GM19455 (cell line): Measurements from ENCODE around the gene GABRR3.

Experiments used
- ATAC-seq: cut with Tn5 transposase; IDR thresholded peaks from one replicate; pipeline ENCODE4 v1.9.1; 2021; ENCODE audit not compliant: unreplicated experiment

GABRR3 gene

DNA sequence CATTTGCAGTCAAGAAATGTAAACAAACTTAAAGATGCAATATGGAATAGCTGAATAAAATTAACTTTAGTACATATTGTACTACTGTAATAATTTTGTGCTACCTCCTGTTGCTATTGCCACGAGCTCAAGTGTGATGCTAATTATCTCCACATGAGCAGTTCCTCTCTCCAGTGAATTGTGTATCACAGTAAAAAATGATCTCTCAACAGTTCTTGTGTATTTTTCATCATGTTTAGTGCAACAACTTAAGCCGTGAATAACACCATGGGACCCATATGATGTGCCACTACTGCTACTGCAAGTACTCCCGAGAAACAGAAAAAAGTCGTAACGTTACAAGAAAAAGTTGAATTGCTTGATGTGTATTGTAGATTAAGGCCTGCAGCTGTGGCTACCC, 75.2 kb downstream of the GABRR3 start:
- no peak for ATAC-seq

DNA sequence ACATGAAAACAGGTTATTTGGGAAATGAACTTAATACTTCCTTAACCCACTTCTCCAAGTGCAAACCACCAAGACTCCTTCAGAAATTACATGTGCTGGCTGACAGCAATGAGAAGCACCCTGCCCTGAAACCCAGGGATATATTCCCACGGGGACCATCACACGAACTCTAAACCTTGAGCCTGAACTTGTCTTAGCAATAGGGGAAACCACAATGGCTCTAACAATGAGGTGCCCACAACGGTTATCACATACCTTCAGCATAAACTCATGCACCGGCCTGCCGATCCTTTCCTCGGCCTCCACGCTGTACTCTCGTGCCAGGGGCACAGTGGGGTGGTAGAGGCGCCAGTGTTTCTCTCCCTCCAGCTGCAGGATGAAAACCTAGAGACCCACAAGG, 76.3 kb downstream of the GABRR3 start:
- no peak for ATAC-seq

DNA sequence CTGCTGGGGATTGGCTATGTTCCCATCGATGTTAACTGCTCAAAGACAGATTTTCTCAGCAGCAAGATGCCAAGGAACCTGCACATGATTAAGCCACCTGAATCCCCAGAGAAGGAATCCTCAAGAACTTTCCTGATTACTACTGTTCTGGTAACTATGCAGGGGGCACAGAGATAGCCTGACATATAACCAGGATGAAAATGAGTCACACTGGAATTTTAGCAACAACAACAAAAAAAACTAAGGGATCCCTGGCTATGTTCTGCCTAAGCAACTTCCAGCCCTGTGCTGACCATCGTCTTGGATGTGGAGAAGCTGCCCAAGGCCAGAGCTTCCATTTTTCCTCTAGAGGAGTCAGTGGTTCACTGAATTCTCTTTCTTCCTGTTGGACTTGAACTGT, 76.7 kb downstream of the GABRR3 start:
- no peak for ATAC-seq

DNA sequence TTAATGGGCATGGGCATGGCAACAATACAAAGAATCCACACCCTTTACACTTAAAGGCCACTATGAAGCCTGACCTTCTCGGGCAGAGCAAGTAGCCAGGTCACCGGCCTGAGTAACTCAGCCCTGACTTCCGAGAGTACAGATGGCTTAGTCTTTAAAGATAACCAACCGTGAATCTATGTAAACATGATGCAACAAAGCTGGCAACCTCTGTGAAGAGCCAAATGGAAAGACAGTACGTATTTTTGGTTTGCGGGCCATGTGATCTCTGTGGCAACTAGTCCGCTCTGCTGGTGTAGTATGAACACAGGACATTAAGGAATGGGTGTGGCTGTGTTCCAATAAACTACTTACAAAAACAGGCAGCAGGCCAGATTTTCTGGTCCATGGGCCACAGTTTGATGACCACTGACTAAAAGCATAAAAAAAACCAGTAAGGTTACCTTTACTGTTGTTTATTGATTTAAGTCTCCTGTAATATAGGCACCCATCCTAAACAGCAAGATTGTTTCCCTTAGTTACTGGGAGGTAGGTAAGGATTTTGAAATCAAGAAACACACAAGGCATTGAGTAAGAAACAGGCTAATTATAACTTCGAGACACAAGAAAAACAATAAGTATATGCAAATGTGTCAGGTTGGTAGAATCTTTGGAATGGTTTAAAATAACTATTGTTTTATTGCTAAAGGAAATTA, 77.4 kb downstream of the GABRR3 start:
- ATAC-seq, result no peak

DNA sequence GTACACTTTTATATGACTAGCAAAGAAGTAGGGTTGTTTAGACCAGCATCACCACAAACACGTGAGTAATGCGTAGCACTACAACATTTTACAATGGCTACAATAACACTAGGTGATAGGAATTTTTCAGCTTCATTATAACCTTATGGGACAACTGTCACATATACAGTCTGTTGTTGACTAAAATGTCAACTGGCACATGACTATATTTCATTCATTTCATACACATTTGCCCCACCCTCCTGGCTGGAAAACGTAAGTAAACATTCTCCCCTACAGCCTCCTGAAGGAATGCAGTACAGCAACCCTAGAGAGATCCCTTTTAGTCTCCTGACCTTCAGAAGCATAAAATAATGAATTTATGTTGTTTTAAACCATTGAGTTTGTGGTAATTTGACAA, 79.1 kb downstream of the GABRR3 start:
- no peak for ATAC-seq

DNA sequence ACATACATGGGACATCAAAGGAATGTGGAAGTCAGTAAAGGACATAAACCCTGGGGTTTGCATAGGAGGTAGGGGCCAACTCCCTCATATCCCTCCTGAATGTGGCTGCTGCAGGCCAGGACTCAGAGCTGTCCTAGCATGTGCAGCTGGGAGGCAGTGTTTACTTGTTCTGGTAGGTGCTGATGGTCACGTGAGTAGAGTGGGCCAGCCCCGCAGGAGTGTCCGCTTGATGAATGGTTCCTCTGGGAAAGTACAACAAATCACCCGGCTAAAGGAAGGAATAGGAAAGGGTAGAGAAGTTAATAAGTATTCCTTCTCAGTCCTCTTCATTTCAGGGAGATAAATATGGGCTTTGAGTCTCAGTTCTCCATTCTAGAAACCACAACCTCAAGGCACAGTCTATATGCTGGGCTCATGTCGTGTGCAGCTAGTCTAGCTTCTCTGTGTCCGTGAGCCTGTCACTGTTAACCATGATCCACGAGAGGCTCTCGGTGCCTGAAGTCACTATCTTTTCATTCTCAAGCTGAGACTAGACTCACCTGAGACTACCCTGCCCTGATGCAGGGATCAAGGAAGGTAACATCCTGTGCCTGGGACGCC, 80.8 kb downstream of the GABRR3 start:
- ATAC-seq, result peak; percentile 61

DNA sequence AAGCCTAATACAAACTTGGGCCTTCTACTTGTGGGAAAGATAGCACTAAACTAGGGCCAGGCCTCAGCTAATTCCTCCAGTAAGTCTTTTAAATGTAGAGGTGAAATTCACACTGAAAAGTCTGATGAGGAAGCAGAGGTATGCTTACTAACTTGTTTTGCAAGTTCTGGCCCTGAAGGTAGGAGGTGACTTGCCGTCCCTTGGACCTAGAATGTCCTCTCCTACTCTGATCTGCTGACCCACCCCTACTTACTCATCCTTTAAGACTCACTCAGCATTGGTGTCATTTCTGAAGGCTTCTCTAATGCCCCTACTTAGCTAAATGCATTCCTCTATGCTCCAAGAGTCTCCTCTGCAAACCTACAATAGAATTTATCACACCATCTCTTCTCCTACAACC, 82.2 kb downstream of the GABRR3 start:
- ATAC-seq, result no peak

DNA sequence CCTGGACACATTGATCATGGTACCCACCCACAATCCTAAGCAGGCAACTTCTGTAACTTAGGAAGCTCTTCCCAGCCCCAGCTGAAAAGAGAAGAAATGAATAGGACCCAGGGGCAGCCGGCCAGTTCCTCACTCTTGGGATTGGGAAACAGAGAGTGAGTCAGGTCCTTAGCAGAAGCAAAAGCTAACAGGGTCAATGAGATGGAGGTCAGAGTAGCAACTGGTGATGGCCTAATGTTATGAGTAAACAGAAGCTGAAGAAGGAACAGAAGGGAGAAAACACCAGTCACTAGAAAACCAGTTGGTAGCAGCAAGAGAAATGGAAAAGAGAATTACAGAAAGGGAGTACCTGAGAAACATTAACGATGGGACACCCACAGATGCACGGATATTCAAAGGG, 82.8 kb downstream of the GABRR3 start:
- no peak for ATAC-seq

DNA sequence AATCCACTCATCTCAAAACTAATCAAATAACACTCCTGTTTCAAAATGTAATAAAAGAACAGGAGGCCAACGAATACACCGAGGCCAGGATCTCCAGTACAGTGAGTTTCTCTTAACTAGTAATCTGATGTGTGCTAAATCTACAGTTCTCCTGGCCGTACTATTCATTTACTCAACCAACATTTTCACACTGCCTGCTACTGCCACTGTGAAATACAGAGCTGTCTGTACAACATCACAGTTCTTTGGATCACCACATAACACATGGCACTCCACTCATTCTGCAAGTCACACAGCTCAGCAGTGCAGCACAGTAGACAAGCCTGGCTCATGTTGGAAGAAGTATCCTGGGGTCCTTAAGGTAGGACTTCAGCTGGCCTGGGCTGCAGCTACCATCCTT, 84.8 kb downstream of the GABRR3 start:
- no peak for ATAC-seq

DNA sequence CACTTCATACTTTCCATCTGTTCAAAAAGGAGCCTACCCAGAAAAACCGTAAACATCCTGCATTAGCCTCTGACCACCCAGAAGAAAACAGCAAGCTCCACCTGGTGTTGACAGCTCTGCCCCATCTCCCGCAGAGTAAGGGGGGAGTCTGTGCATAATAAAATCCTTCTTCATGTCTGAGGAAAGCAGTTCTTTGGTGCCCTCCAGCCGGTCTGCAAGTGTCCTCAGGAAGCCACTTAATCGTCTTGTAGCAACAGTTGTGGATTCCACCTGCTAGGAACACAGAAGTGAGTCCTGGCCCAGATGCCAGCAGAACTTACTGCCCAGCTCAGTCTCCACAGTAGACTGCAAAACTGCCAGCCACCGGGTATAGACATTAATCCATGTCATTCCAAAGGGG, 85.4 kb downstream of the GABRR3 start:
- ATAC-seq, result no peak

DNA sequence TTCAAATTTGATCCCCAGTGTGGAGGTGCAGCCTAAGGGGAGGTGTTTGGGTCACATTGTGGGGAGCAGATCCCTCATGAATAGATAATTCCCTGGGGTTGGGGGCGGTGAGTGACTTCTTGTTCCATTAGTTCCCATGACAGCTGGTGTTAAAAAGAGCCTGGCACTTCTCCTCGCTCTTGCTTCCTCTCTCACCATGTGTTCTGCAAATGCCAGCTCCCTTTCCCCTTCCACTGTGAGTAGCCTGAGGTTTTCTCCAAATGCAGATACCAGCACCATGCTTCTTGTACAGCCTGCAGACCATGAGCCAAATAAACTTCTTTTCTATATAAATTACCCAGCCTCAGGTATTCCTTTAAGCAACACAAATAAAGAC, 86.0 kb downstream of the GABRR3 start:
- ATAC-seq, result no peak

DNA sequence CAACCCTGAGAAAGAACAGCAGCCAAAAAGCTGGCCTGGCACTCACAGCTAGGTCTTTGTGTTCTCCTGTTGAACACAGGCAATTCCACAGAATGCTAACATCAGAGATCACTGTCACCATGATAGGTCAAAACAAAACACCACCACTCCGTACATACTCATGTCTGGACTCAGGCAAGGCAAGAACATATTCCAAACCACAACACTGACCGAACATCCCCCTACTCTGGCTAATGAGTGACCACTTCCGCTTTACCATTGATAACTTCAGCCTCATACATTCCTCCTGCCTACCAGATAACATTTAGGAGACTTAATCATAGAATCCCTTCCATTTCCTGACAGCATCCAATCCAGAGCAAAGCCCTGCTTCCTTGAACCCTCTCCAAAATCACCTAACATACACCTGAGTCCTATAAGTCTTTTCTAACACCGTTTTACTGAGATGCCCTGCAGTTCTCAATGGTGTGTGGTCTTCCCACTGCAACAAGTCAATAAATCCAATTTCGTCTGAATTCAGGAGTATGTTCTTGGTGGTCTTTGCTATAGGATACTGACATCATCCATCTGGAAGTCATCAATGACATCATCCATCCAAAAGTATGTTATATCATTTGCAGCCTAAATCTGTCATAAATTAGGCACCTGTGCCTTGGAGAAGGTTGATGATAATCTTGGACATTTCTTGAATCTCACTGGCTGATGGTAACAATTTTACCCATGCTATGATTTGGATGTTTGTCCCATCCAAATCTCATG, 86.6 kb downstream of the GABRR3 start:
- ATAC-seq, result no peak

DNA sequence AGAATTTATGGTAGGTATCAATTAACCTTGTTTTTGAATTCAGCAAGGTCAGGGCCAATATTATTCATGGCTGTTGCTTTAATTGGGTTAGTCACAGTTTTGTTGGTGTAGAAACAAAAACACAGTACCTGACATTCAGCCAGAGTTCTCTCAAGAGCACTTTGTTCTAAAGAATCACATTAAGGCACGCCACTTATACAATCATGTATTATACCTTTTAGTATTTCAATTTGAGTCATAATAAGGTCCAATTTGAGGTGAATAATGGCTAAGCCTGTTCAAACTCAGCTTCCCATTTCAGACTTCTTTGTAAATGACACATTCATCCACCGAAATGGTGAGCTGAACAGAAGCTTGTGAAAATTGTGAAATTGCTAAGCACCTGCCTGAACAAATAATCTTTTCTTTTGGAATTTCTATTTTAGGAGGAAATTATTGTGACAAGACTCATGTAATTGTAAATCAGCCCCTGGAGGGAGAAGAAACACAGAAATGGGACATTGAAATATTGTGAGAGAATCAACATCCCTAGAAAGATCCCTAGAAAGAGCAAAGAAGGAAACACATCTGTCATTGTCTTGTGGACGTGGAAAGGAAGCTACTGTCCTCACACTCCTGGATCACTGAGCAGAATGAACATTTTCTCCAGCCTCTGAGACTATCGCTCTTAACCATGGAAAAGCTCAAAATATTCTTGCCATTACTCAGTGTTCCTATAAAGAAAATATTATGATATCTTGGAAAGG, 92.1 kb downstream of the GABRR3 start:
- ATAC-seq, result no peak

DNA sequence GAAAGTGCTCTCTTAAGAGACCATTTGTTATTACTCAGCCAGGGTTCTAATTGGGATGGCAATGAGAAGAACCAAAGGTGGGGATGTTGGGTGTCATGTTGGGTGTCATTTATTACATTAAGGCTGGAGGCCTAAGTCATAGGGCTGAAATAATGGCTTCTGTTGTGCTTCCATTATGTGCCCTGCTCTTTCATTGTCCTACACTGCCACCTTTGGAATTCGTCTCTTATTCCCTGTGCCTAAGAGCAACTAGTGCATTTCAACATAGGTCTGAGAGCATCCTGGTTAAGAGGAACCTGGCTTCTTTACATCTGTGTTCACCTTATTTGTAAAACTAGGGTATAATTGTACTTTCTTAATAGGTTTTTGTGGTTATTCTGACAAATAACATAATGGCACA, 95.1 kb downstream of the GABRR3 start:
- ATAC-seq, result no peak

DNA sequence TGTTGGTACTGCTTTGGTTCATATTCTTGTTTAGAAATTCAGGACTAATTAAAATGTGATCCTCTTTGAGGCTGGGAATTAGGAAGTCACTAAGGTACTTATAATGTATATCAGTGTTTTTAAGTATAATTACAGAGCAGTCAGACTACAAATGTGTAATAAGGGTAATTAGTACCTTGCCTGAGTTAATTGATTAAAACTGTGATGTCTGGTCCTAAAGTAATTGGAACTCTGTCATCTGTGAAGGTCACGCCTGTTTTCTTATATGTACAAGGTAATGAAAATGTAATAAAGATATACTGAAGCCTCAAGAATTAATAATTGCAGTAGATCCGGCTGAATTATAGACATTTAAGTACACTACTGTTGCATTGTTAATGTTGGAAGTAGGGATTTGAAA, 95.7 kb downstream of the GABRR3 start:
- no peak for ATAC-seq

DNA sequence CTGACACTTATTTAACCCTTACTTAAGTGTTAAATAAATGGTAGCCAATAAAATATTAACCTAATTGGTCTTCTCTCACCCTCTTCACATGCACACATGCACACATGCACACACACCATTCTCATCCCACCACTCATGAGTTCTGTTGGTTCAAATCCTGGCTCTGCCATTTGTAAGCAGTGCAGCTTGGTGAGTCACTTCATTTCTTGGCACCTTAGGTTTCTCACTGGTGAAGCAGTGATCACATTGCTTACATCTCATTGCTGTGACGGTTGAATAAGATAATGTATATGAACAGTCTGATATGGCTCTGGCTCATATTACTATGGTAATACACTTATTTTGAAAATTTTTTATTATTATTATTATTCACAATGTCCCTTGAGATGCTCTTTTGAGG, 96.7 kb downstream of the GABRR3 start:
- no peak for ATAC-seq

DNA sequence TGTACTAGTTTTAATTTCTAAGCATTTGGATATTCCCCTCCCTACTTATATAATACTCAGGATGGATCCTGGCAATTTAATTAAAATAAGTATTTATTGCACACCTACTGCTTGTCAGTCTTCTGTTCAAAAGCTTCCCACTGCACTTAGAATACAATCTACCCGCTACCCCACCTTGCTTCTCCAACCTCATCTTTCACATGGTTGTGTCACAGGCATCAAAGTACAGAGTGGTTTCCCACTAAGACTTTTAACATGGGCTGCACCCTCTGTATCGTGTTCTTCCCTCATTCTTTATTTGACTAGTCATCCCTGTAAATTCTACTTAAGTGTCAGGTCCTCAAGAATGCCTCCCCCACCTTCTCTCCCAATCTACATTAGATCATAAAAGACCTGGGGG, 97.9 kb downstream of the GABRR3 start:
- no peak for ATAC-seq

DNA sequence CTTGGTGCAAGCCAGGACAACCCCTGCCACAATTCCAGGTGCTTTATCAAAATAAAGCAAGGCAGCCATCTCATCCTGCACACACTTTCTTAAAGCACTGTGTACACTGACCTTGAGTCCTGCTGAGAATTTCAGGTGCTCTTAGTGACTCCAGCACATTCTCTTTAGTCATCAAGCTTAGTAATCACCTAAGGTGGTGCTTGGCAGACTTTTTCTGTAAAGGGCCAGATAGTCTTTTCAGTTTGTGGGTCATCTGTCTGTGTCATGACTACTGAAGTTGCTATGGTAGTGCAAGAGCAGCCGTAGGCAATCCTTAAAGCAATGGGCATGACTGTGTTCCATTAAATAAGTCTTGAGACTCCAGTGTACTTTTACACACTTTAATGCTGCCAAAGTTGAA, 99.3 kb downstream of the GABRR3 start:
- ATAC-seq, result no peak
